ENCODE measurements around the gene XIRP2. TPM values are rescaled to one million over a fixed set of nuclear protein-coding genes. Genes with fewer than 3 reads are reported as not detected.
A peak's percentile ranks its signal among the peaks of the same experiment; 100 is the strongest.

The XIRP2 gene
- total RNA-seq, 4 donors from 2014 or later = 266 to 3,644 (median 977) TPM

GRCh38 chr2:167271932-167272331 is 383.7 kb downstream of the XIRP2 start:
- no peaks in the 10 kb centered on the region for H3K4me1 ChIP-seq
- no peak for DNase-seq
- in situ Hi-C loops (cut with MboI; ENCODE audit: low sequenced_read_pairs in 4 of 4) (loop anchor here in 1 of 4 donors (25.0 kb wide), 1 partner anchor 840 kb away; no protein-coding TSS in a partner anchor), intact Hi-C loops (cut with DNase I; ENCODE audit: low total_unique reads) (no loop called here)
- no peak overlapping the region for H3K4me3 ChIP-seq
- H3K27me3 ChIP-seq = no peaks in the 10 kb centered on the region
- H3K9me3 ChIP-seq = no peaks in the 10 kb centered on the region
- TF ChIP-seq, protein P1, sequence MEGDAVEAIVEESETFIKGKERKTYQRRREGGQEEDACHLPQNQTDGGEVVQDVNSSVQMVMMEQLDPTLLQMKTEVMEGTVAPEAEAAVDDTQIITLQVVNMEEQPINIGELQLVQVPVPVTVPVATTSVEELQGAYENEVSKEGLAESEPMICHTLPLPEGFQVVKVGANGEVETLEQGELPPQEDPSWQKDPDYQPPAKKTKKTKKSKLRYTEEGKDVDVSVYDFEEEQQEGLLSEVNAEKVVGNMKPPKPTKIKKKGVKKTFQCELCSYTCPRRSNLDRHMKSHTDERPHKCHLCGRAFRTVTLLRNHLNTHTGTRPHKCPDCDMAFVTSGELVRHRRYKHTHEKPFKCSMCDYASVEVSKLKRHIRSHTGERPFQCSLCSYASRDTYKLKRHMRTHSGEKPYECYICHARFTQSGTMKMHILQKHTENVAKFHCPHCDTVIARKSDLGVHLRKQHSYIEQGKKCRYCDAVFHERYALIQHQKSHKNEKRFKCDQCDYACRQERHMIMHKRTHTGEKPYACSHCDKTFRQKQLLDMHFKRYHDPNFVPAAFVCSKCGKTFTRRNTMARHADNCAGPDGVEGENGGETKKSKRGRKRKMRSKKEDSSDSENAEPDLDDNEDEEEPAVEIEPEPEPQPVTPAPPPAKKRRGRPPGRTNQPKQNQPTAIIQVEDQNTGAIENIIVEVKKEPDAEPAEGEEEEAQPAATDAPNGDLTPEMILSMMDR (IDR thresholded peaks at IDR 0.05 in 4 of 5, conservative IDR thresholded peaks at IDR 0.05 in 1 of 5) = no peak
- no peak for TF ChIP-seq POLR2A (IDR thresholded peaks at IDR 0.05)
- no peak overlapping the region for H3K27ac ChIP-seq
- no peaks in the 10 kb centered on the region for H3K36me3 ChIP-seq
- no peak for ATAC-seq

GRCh38 chr2:167275046-167275445 is 386.8 kb downstream of the XIRP2 start:
- TF ChIP-seq, protein P1 (IDR thresholded peaks at IDR 0.05 in 4 of 5, conservative IDR thresholded peaks at IDR 0.05 in 1 of 5) = no peak
- TF ChIP-seq POLR2A (IDR thresholded peaks at IDR 0.05) = no peak
- in situ Hi-C loops (cut with MboI; ENCODE audit: low sequenced_read_pairs in 4 of 4) (no loop called here), intact Hi-C loops (cut with DNase I; ENCODE audit: low total_unique reads) (no loop called here)
- DNase-seq = no peak
- no peak overlapping the region for H3K4me3 ChIP-seq
- no peaks in the 10 kb centered on the region for H3K4me1 ChIP-seq
- H3K27me3 ChIP-seq = no peaks in the 10 kb centered on the region
- no peaks in the 10 kb centered on the region for H3K9me3 ChIP-seq
- no peaks in the 10 kb centered on the region for H3K36me3 ChIP-seq
- no peak for ATAC-seq
- H3K27ac ChIP-seq = no peak overlapping the region

- Histone ChIP-seq H3K27me3 (no peaks in the 10 kb centered on the region), H3K27ac (no peak overlapping the region), H3K36me3 (no peaks in the 10 kb centered on the region), H3K9me3 (no peaks in the 10 kb centered on the region), H3K4me3 (no peak overlapping the region), H3K4me1 (no peaks in the 10 kb centered on the region)
- DNase-seq (no peak), ATAC-seq (peak in 1 of 2 donors; percentile 19)
- intact Hi-C loops (cut with DNase I; ENCODE audit: low total_unique reads) = no loop called here
- in situ Hi-C loops (cut with MboI; ENCODE audit: low sequenced_read_pairs in 4 of 4) = loop anchor here in 1 of 4 donors (10.0 kb wide), 1 partner anchor 835 kb away; no protein-coding TSS in a partner anchor
- TF ChIP-seq, protein P1 (IDR thresholded peaks at IDR 0.05 in 4 of 5, conservative IDR thresholded peaks at IDR 0.05 in 1 of 5) = no peak
- TF ChIP-seq POLR2A (IDR thresholded peaks at IDR 0.05) = no peak
Observed at GRCh38 chr2:167279810-167280209, 391.5 kb downstream of the XIRP2 start.

- H3K27ac ChIP-seq = no peak overlapping the region
- no peaks in the 10 kb centered on the region for H3K9me3 ChIP-seq
- intact Hi-C loops (cut with DNase I; ENCODE audit: low total_unique reads) (no loop called here), in situ Hi-C loops (cut with MboI; ENCODE audit: low sequenced_read_pairs in 4 of 4) (loop anchor here in 1 of 4 donors (10.0 kb wide), 1 partner anchor 828 kb away; no protein-coding TSS in a partner anchor)
- no peaks in the 10 kb centered on the region for H3K36me3 ChIP-seq
- no peak overlapping the region for H3K4me3 ChIP-seq
- ATAC-seq = no peak
- no peak for TF ChIP-seq POLR2A (IDR thresholded peaks at IDR 0.05)
- TF ChIP-seq, protein P1 (IDR thresholded peaks at IDR 0.05 in 4 of 5, conservative IDR thresholded peaks at IDR 0.05 in 1 of 5) = no peak
- no peaks in the 10 kb centered on the region for H3K4me1 ChIP-seq
- no peak for DNase-seq
- no peaks in the 10 kb centered on the region for H3K27me3 ChIP-seq
Observed at GRCh38 chr2:167287212-167287611, 398.9 kb downstream of the XIRP2 start.
